Neural progenitor cell (in vitro differentiated cells): ENCODE measurements around the gene CREBBP. TPM values are rescaled to one million over a fixed set of nuclear protein-coding genes. Genes with fewer than 3 reads are reported as not detected.

Experiments used
- DNase-seq: peaks from one replicate; pipeline ENCODE4 v3.0.0-alpha.2; 2016; ENCODE audit warnings: low spot score
- H2AFZ ChIP-seq: fragments of 200-600 bp; sonication (generic); replicated peaks from 2 replicates; pipeline ENCODE4 v1.6.1; 2016; ENCODE audit warnings: antibody characterized with exemption
- H3F3A ChIP-seq: fragments of 200-600 bp; sonication (generic); 2 replicates; pipeline ENCODE4 v1.6.1; 2016; ENCODE audit warnings: antibody characterized with exemption, low read depth
- H3K27ac ChIP-seq: fragments of 200-600 bp; sonication (generic); 2 replicates; pipeline ENCODE4 v1.5.1; 2016; ENCODE audit warnings: mild to moderate bottlenecking
- H3K27me3 ChIP-seq: fragments of 200-600 bp; sonication (generic); 2 replicates; pipeline ENCODE4 v1.6.1; 2016; ENCODE audit warnings: mild to moderate bottlenecking, moderate library complexity
- H3K36me3 ChIP-seq: fragments of 200-600 bp; sonication (generic); 2 replicates; pipeline ENCODE4 v1.5.1; 2016
- H3K4me1 ChIP-seq: fragments of 200-600 bp; sonication (generic); 2 replicates; pipeline ENCODE4 v1.6.1; 2016; ENCODE audit warnings: mixed run types
- H3K4me2 ChIP-seq: fragments of 200-600 bp; sonication (generic); 2 replicates; pipeline ENCODE4 v1.6.1; 2016
- H3K4me3 ChIP-seq: fragments of 200-600 bp; sonication (generic); 2 replicates; pipeline ENCODE4 v1.5.1; 2016
- H3K79me2 ChIP-seq: fragments of 200-600 bp; sonication (generic); 2 replicates; pipeline ENCODE4 v1.6.1; 2016; ENCODE audit warnings: low read depth
- H3K9ac ChIP-seq: fragments of 200-600 bp; sonication (generic); 2 replicates; pipeline ENCODE4 v1.6.1; 2016
- H3K9me3 ChIP-seq: fragments of 200-600 bp; sonication (generic); 2 replicates; pipeline ENCODE4 v1.5.1; 2016; ENCODE audit warnings: low read depth
- H4K20me1 ChIP-seq: fragments of 200-600 bp; sonication (generic); 2 replicates; pipeline ENCODE4 v1.6.1; 2016; ENCODE audit warnings: low read depth
- H3K27ac Mint-ChIP-seq: 3 replicates; pipeline ENCODE4 v1.8.0; 2021; ENCODE audit warnings: mixed read lengths
- H3K27me3 Mint-ChIP-seq: 2 replicates; pipeline ENCODE4 v1.8.0; 2022; ENCODE audit warnings: low read depth, mild to moderate bottlenecking, inconsistent platforms, moderate library complexity, mixed read lengths; ENCODE audit not compliant: insufficient read depth
- H3K36me3 Mint-ChIP-seq: 3 replicates; pipeline ENCODE4 v1.8.0; 2021; ENCODE audit warnings: mixed read lengths
- H3K4me1 Mint-ChIP-seq: 3 replicates; pipeline ENCODE4 v1.8.0; 2021; ENCODE audit warnings: mixed read lengths
- H3K4me3 Mint-ChIP-seq: 3 replicates; pipeline ENCODE4 v1.8.0; 2021; ENCODE audit warnings: mild to moderate bottlenecking, moderate library complexity, mixed read lengths
- H3K9me3 Mint-ChIP-seq: 3 replicates; pipeline ENCODE4 v1.8.0; 2020; ENCODE audit warnings: mixed read lengths
- EZH2 ChIP-seq: fragments of 200-600 bp; sonication (generic); IDR thresholded peaks from 2 replicates; pipeline ENCODE4 v1.6.1; 2017; ENCODE audit warnings: antibody characterized with exemption, mild to moderate bottlenecking, moderate library complexity
- EZH2phosphoT487 ChIP-seq: fragments of 200-600 bp; sonication (generic); IDR thresholded peaks from 2 replicates; pipeline ENCODE4 v1.6.1; 2017; ENCODE audit warnings: antibody characterized with exemption
- total RNA-seq: library from RNA; depleted of rRNA; stranded (reverse); fragments of >200 nt; gene quantifications from 2 replicates; pipeline ENCODE4 v1.2.3, GENCODE V29; 2015; ENCODE audit warnings: low replicate concordance
- TF ChIP-seq, protein P1 (sequence below): fragments of 200-600 bp; sonication (generic); IDR thresholded peaks from 2 replicates; pipeline ENCODE4 v1.5.1; 2017; ENCODE audit warnings: antibody characterized with exemption, mild to moderate bottlenecking

CREBBP gene
- total RNA-seq, 1 donor from 2014 or later = 60.6 TPM

DNA sequence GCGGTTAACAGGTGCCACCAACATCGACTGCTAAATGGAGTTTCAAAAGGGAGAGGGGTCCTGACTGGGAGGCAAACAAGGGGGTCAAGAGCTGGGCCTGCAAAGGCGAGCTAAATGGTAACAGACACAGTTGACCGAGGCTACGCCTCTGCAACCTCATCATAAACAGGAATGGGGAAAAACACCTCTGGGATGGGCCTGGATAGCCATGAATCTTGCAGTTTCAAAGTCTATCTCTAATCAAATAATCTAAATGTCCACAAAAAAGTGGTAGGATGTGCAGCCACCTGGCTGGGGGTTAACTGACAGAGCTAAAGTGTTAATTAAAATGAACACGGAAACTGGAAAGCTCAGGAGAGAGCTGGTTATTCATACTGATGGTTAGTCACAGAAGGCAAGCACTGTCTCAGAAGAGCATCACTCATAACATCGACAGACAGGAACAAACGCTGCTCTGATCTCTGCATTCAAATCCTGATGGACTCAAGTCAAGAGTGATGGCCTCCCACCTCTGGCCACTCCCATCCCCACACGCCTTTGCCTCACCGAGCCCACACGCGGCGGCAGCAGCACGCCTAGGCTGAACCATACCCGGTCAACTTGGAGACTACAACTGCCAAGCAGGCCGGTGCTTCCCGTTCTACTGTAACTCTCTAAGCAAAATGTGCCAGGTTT, 56.3 kb downstream of the CREBBP start:
- no peak overlapping the region for H3K4me2 ChIP-seq
- no peak for DNase-seq
- H3K4me3 ChIP-seq = no peak overlapping the region
- no peaks in the 10 kb centered on the region for H3K27me3 ChIP-seq
- no peak overlapping the region for H2AFZ ChIP-seq
- no peak overlapping the region for H3K4me3 Mint-ChIP-seq
- TF ChIP-seq, protein P1, sequence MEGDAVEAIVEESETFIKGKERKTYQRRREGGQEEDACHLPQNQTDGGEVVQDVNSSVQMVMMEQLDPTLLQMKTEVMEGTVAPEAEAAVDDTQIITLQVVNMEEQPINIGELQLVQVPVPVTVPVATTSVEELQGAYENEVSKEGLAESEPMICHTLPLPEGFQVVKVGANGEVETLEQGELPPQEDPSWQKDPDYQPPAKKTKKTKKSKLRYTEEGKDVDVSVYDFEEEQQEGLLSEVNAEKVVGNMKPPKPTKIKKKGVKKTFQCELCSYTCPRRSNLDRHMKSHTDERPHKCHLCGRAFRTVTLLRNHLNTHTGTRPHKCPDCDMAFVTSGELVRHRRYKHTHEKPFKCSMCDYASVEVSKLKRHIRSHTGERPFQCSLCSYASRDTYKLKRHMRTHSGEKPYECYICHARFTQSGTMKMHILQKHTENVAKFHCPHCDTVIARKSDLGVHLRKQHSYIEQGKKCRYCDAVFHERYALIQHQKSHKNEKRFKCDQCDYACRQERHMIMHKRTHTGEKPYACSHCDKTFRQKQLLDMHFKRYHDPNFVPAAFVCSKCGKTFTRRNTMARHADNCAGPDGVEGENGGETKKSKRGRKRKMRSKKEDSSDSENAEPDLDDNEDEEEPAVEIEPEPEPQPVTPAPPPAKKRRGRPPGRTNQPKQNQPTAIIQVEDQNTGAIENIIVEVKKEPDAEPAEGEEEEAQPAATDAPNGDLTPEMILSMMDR = no peak
- TF ChIP-seq EZH2 = no peak
- no peak for TF ChIP-seq EZH2phosphoT487
- H3K36me3 Mint-ChIP-seq = peaks cover 17% of the 10 kb centered on the region
- H3K27ac Mint-ChIP-seq = no peak overlapping the region
- no peaks in the 10 kb centered on the region for H3K36me3 ChIP-seq
- H3K9ac ChIP-seq = no peak overlapping the region
- H3K27ac ChIP-seq = no peak overlapping the region
- H3F3A ChIP-seq = peaks cover 3% of the 10 kb centered on the region
- H3K27me3 Mint-ChIP-seq = peaks cover 7% of the 10 kb centered on the region
- H3K79me2 ChIP-seq = peaks cover 100% of the 10 kb centered on the region
- peaks cover 89% of the 10 kb centered on the region for H4K20me1 ChIP-seq
- peaks cover 23% of the 10 kb centered on the region for H3K4me1 ChIP-seq
- H3K4me1 Mint-ChIP-seq = peaks cover 31% of the 10 kb centered on the region
- no peaks in the 10 kb centered on the region for H3K9me3 Mint-ChIP-seq
- no peaks in the 10 kb centered on the region for H3K9me3 ChIP-seq

DNA sequence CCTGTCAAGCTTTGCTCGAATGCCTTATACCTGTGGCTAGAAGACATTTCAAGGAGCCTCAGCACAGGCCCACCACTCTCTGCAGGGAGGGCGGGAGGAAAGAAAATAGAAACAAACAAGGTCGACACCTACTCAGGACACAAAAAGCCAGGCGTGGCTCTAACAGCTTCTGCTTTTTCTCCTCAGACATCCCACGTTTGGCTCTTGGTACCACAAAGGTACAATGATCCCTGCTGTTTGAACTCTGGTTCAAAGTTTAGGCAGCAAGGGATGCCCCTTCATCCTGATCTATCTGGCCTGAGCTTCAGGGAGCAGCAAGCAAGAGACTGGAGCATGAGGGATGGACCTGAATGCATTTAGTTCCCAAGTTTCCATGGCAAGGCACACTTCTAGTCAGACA, 57.1 kb downstream of the CREBBP start:
- Histone ChIP-seq H3K9ac (no peak overlapping the region), H3K27ac (no peak overlapping the region), H3K4me1 (peaks cover 23% of the 10 kb centered on the region), H3K4me2 (no peak overlapping the region), H3K27me3 (no peaks in the 10 kb centered on the region), H3K36me3 (no peaks in the 10 kb centered on the region), H2AFZ (no peak overlapping the region), H4K20me1 (peaks cover 91% of the 10 kb centered on the region), H3K9me3 (no peaks in the 10 kb centered on the region), H3K79me2 (peaks cover 100% of the 10 kb centered on the region), H3F3A (peaks cover 3% of the 10 kb centered on the region), H3K4me3 (no peak overlapping the region)
- Mint-ChIP-seq H3K9me3 (no peaks in the 10 kb centered on the region), H3K27me3 (peaks cover 7% of the 10 kb centered on the region), H3K36me3 (peaks cover 17% of the 10 kb centered on the region), H3K27ac (no peak overlapping the region), H3K4me1 (peaks cover 31% of the 10 kb centered on the region), H3K4me3 (no peak overlapping the region)
- no peak for TF ChIP-seq EZH2
- TF ChIP-seq, protein P1 = no peak
- TF ChIP-seq EZH2phosphoT487 = no peak
- no peak for DNase-seq

DNA sequence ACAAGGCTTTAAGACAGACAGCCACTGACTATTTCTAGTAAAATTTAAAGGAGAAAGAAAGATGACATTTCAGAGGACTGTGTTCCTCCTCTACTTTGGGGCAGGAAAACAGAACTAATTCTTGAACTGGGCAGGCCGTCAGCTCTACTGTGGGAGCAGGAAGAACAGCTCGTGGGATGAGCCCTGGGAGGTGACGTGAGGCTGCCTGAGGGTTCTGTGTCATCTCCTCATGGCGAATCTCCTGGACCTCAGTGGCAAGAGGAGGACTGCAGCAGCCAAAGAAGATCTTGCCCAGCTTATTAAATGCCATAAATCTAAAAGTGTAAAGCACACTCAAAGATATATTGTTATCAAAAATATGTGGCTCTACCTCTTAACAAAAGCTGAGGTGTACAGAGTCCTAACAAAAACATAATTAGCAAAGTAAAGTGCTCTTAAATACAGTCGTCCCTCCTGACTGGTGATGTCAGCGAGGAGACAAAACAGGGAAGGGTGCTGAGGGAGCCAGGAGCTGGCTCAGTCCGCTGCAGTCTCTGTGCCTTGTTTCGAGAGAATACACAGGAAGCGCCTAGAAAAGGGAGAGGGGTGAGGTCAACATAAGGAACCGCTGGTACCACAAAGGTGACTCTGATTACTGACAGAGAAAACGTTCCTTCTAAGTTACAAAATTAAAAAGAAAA, 58.0 kb downstream of the CREBBP start:
- Histone ChIP-seq H2AFZ (no peak overlapping the region), H3K27me3 (no peaks in the 10 kb centered on the region), H3K9ac (no peak overlapping the region), H3K9me3 (no peaks in the 10 kb centered on the region), H3K4me1 (peaks cover 26% of the 10 kb centered on the region), H3K36me3 (no peaks in the 10 kb centered on the region), H3F3A (peaks cover 3% of the 10 kb centered on the region), H3K4me2 (no peak overlapping the region), H4K20me1 (peaks cover 94% of the 10 kb centered on the region), H3K79me2 (peaks cover 100% of the 10 kb centered on the region), H3K27ac (no peak overlapping the region), H3K4me3 (no peak overlapping the region)
- Mint-ChIP-seq H3K9me3 (peaks cover 4% of the 10 kb centered on the region), H3K4me1 (peaks cover 32% of the 10 kb centered on the region), H3K4me3 (no peak overlapping the region), H3K27me3 (peaks cover 7% of the 10 kb centered on the region), H3K36me3 (peaks cover 20% of the 10 kb centered on the region), H3K27ac (no peak overlapping the region)
- no peak for DNase-seq
- TF ChIP-seq EZH2phosphoT487 (no peak), EZH2 (no peak)
- TF ChIP-seq, protein P1 = no peak
